ENCODE results near the gene NAGK. TPM values are rescaled to one million over a fixed set of nuclear protein-coding genes. Genes with fewer than 3 reads are reported as not detected.

The NAGK gene
- total and polyA plus RNA-seq, 9 of the 15 experiments (the other 6 are each of a cell fraction or from before 2014, with no cell fraction given), result 4.9 to 14.9 (median 10.6) TPM

- TF ChIP-seq REST (IDR thresholded peaks at IDR 0.05; ENCODE audit: borderline replicate concordance) (no peak), REST (CRISPR knock-in tag; IDR thresholded peaks at IDR 0.05; ENCODE audit: low read depth) (peak; percentile 84), NFIX (CRISPR knock-in tag; IDR thresholded peaks at IDR 0.05; ENCODE audit: low read depth) (no peak), CAMTA2 (CRISPR knock-in tag; conservative IDR thresholded peaks at IDR 0.05) (0 out of 2 replicates have a peak, but pooled peaks have one; percentile 80), ATF6 (CRISPR knock-in tag; IDR thresholded peaks at IDR 0.05) (no peak; the same call in 1 of the 2 replicates), SRF (CRISPR knock-in tag; IDR thresholded peaks at IDR 0.05) (peak; percentile 56 to 64; a peak in 2 of 4 replicates), RBM17 (IDR thresholded peaks at IDR 0.05; ENCODE audit: borderline replicate concordance, low read depth, low read length) (no peak), PML (IDR thresholded peaks at IDR 0.05; ENCODE audit: low read length) (peak; percentile 97), ZNF175 (CRISPR knock-in tag; IDR thresholded peaks at IDR 0.05; ENCODE audit: low read depth) (no peak; the same call in 1 of the 2 replicates), FIP1L1 (IDR thresholded peaks at IDR 0.05; ENCODE audit: low read depth, low read length, poor library complexity, severe bottlenecking) (peak; percentile 77), ZNF140 (CRISPR knock-in tag; IDR thresholded peaks at IDR 0.05) (no peak)
- TF ChIP-seq, protein P1, sequence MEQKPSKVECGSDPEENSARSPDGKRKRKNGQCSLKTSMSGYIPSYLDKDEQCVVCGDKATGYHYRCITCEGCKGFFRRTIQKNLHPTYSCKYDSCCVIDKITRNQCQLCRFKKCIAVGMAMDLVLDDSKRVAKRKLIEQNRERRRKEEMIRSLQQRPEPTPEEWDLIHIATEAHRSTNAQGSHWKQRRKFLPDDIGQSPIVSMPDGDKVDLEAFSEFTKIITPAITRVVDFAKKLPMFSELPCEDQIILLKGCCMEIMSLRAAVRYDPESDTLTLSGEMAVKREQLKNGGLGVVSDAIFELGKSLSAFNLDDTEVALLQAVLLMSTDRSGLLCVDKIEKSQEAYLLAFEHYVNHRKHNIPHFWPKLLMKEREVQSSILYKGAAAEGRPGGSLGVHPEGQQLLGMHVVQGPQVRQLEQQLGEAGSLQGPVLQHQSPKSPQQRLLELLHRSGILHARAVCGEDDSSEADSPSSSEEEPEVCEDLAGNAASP (IDR thresholded peaks at IDR 0.05), result no peak
- TF ChIP-seq, protein P2, sequence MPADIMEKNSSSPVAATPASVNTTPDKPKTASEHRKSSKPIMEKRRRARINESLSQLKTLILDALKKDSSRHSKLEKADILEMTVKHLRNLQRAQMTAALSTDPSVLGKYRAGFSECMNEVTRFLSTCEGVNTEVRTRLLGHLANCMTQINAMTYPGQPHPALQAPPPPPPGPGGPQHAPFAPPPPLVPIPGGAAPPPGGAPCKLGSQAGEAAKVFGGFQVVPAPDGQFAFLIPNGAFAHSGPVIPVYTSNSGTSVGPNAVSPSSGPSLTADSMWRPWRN (IDR thresholded peaks at IDR 0.05; ENCODE audit: low read depth), result no peak
Measured at GRCh38 chr2:71068218-71069035, at the start of gene NAGK (continued).

Measured in K562 (cell line).